SK-N-SH (cell line): ENCODE results near the gene EDRF1. TPM values are rescaled to one million over a fixed set of nuclear protein-coding genes. Genes with fewer than 3 reads are reported as not detected.

ENCODE experiments used
- CTCF ChIA-PET: fragments of 300-600, 350-600 bp; formaldehyde crosslinking; extraction: SDS; loops from one replicate; lab custom pipeline; 2021; lab: Yijun Ruan, JAX
- POLR2A ChIA-PET: fragments of 350-600 bp; sonication (Branson Sonifier 250); formaldehyde crosslinking; extraction: SDS; loops from one replicate; lab custom pipeline; 2020; ENCODE audit warnings: antibody characterized with exemption, inconsistent platforms; lab: Yijun Ruan, JAX
- DNase-seq: peaks from one replicate; pipeline ENCODE4 v3.0.0; 2012
- H2AFZ ChIP-seq: fragments of 200-600 bp; sonication (generic); 2 replicates; pipeline ENCODE4 v1.8.1; 2016; ENCODE audit warnings: antibody characterized with exemption, mild to moderate bottlenecking, low read depth
- H3F3A ChIP-seq: fragments of 200-600 bp; sonication (generic); replicated peaks from 2 replicates; pipeline ENCODE3; 2016; ENCODE audit warnings: antibody characterized with exemption, mild to moderate bottlenecking; ENCODE audit not compliant: insufficient read depth
- H3K27ac ChIP-seq, 2 experiments: fragments of 200-500 bp in 1 of 2; fragments of 200-600 bp in 1 of 2; sonication (Bioruptor generic) in 1 of 2; sonication (generic), shearing (Covaris generic) in 1 of 2; 2 replicates each; pipeline versions ENCODE4 v1.5.1 to v1.6.1; 2014 to 2016; ENCODE audit warnings: low read depth in 2 of 2, inconsistent platforms in 1 of 2, low read length in 1 of 2, mild to moderate bottlenecking in 1 of 2, mixed read lengths in 1 of 2
- H3K27me3 ChIP-seq: fragments of 200-600 bp; sonication (generic), shearing (Covaris generic); 2 replicates; pipeline ENCODE4 v1.6.1; 2016; ENCODE audit warnings: mixed run types; ENCODE audit not compliant: insufficient read depth
- H3K36me3 ChIP-seq, 2 experiments: fragments of 200-500 bp in 1 of 2; fragments of 200-600 bp in 1 of 2; sonication (Bioruptor generic) in 1 of 2; sonication (generic) in 1 of 2; replicated peaks in 1 of 2; 2 replicates each; pipeline versions ENCODE3 to v1.5.1; 2014 to 2016; ENCODE audit warnings: low read length in 1 of 2, mild to moderate bottlenecking in 1 of 2; ENCODE audit not compliant: insufficient read depth in 2 of 2, control insufficient read depth in 1 of 2
- H3K4me1 ChIP-seq, 2 experiments: fragments of 200-500 bp in 1 of 2; fragments of 200-600 bp in 1 of 2; sonication (Bioruptor generic) in 1 of 2; sonication (generic), shearing (Covaris generic) in 1 of 2; 2 replicates each; pipeline versions ENCODE4 v1.5.1 to v1.6.1; 2014 to 2016; ENCODE audit warnings: low read depth in 1 of 2, low read length in 1 of 2, mixed run types in 1 of 2; ENCODE audit not compliant: insufficient read depth in 2 of 2, control insufficient read depth in 1 of 2
- H3K4me2 ChIP-seq: fragments of 200-600 bp; sonication (generic), shearing (Covaris generic); 2 replicates; pipeline ENCODE4 v1.6.1; 2017; ENCODE audit warnings: mixed run types
- H3K4me3 ChIP-seq, 2 experiments: fragments of 200-500 bp in 1 of 2; fragments of 200-600 bp in 1 of 2; sonication (Bioruptor generic) in 1 of 2; sonication (generic), shearing (Covaris generic) in 1 of 2; 2 replicates each; pipeline versions ENCODE4 v1.5.1 to v1.8.1; 2014 to 2016; ENCODE audit warnings: low read depth in 2 of 2, inconsistent platforms in 1 of 2, low read length in 1 of 2, mild to moderate bottlenecking in 1 of 2, mixed read lengths in 1 of 2, moderate library complexity in 1 of 2
- H3K79me2 ChIP-seq: fragments of 200-600 bp; sonication (generic); 2 replicates; pipeline ENCODE4 v1.8.1; 2017; ENCODE audit warnings: mild to moderate bottlenecking; ENCODE audit not compliant: insufficient read depth
- H3K9ac ChIP-seq: fragments of 200-600 bp; sonication (generic); 2 replicates; pipeline ENCODE4 v1.6.1; 2017; ENCODE audit warnings: mixed run types
- H3K9me2 ChIP-seq: fragments of 200-600 bp; sonication (generic); 2 replicates; pipeline ENCODE4 v1.6.1; 2017; ENCODE audit warnings: mixed run types
- H3K9me3 ChIP-seq: fragments of 200-600 bp; sonication (generic); 2 replicates; pipeline ENCODE4 v1.6.1; 2017; ENCODE audit warnings: mixed run types, mild to moderate bottlenecking, moderate library complexity
- H4K20me1 ChIP-seq: fragments of 200-600 bp; sonication (generic); 2 replicates; pipeline ENCODE4 v1.6.1; 2017; ENCODE audit warnings: mild to moderate bottlenecking, mixed run types; ENCODE audit not compliant: insufficient read depth
- CTCF ChIP-seq: fragments of 200-600 bp; sonication (generic); IDR thresholded peaks from 2 replicates; pipeline ENCODE4 v1.6.1; 2017; ENCODE audit warnings: antibody characterized with exemption, mild to moderate bottlenecking, moderate library complexity
- FOXM1 ChIP-seq: IDR thresholded peaks from 2 replicates; pipeline ENCODE4 v1.4.0; 2012; ENCODE audit warnings: low read depth, mild to moderate bottlenecking
- IRF3 ChIP-seq: fragments of 150-350 bp; IDR thresholded peaks from 2 replicates; pipeline ENCODE4 v1.6.1; 2016; ENCODE audit warnings: mild to moderate bottlenecking, low read depth, low read length
- MXI1 ChIP-seq: IDR thresholded peaks from 2 replicates; pipeline ENCODE4 v1.6.1; 2012; ENCODE audit warnings: mild to moderate bottlenecking, low read depth, low read length, improper control_type of control experiment
- PBX3 ChIP-seq: IDR thresholded peaks from 2 replicates; pipeline ENCODE4; 2012
- POLR2AphosphoS5 ChIP-seq: IDR thresholded peaks from 2 replicates; pipeline ENCODE4 v1.6.1; 2012; ENCODE audit warnings: low read depth, low read length
- RAD21 ChIP-seq: IDR thresholded peaks from 2 replicates; pipeline ENCODE4 v1.6.1; 2012; ENCODE audit warnings: mild to moderate bottlenecking, low read length
- REST ChIP-seq: IDR thresholded peaks from 2 replicates; pipeline ENCODE4 v1.6.1; 2012; ENCODE audit warnings: mild to moderate bottlenecking, low read depth, low read length, moderate library complexity
- TEAD4 ChIP-seq: IDR thresholded peaks from 2 replicates; pipeline ENCODE4 v1.4.0; 2012; ENCODE audit warnings: mild to moderate bottlenecking, borderline replicate concordance; ENCODE audit not compliant: insufficient read depth
- USF1 ChIP-seq: IDR thresholded peaks from 2 replicates; pipeline ENCODE4 v1.4.0; 2012; ENCODE audit warnings: low read depth, borderline replicate concordance
- whole genome bisulfite sequencing: methylation state at CpG from one replicate; pipeline ENCODE4 v1.1.6; 2017; ENCODE audit warnings: low lambda C conversion rate; 5-methylcytosine and 5-hydroxymethylcytosine counted together
- polyA plus RNA-seq, 3 experiments: library from polyadenylated mRNA; depleted of rRNA; stranded (reverse); fragments of >200 nt; gene quantifications; 2 replicates each; pipeline ENCODE4 v1.2.3, GENCODE V29; 2012

EDRF1 gene
- polyA plus RNA-seq, 1 of the 3 experiments (the other 2 are of a cell fraction) = 19.2 TPM

GRCh38 chr10:125774581-125775191 is 55.2 kb downstream of the EDRF1 start (continued):
- TF ChIP-seq IRF3 (no peak), PBX3 (no peak)

GRCh38 chr10:125775491-125776106 is 56.1 kb downstream of the EDRF1 start, which contains the start of gene MMP21:
TSS of gene MMP21 (minus strand) at chr10:125775821. CDS start at chr10:125775821, 0 bp downstream.
- 79% methylated on average over 11 of the region's 26 CpGs for WGBS
- no peak within 1 kb of the TSS for H3K4me2 ChIP-seq
- CTCF ChIA-PET = no interaction called here
- no peaks in the 10 kb centered on the region for H3K9me3 ChIP-seq
- no peaks in the 10 kb centered on the region for H3K79me2 ChIP-seq
- H2AFZ ChIP-seq = no peak within 1 kb of the TSS
- no peaks in the 10 kb centered on the region for H4K20me1 ChIP-seq
- DNase-seq = no peak
- H3K27me3 ChIP-seq = no peaks in the 10 kb centered on the region
- H3K9ac ChIP-seq = no peak within 1 kb of the TSS
- no peak within 1 kb of the TSS for H3K4me3 ChIP-seq
- no peak within 1 kb of the TSS for H3K27ac ChIP-seq
- no peaks in the 10 kb centered on the region for H3K4me1 ChIP-seq
- H3F3A ChIP-seq = no peaks in the 10 kb centered on the region
- POLR2A ChIA-PET = no interaction called here
- no peaks in the 10 kb centered on the region for H3K9me2 ChIP-seq
- TF ChIP-seq REST (no peak), FOXM1 (no peak), TEAD4 (no peak), RAD21 (no peak), USF1 (no peak), MXI1 (no peak), POLR2AphosphoS5 (no peak), CTCF (no peak)
- no peaks in the 10 kb centered on the region for H3K36me3 ChIP-seq
